ENCODE results near the gene KXD1.

KXD1 gene

GRCh38 chr19:18612772-18613588 is 55.3 kb downstream of the KXD1 start, which contains the start of gene TMEM59L:
Gene TMEM59L (plus strand): TSS chr19:18612870. CDS start chr19:18612959, 89 bp downstream.
- TF ChIP-seq CTCF (IDR thresholded peaks at IDR 0.05), result no peak

DNA sequence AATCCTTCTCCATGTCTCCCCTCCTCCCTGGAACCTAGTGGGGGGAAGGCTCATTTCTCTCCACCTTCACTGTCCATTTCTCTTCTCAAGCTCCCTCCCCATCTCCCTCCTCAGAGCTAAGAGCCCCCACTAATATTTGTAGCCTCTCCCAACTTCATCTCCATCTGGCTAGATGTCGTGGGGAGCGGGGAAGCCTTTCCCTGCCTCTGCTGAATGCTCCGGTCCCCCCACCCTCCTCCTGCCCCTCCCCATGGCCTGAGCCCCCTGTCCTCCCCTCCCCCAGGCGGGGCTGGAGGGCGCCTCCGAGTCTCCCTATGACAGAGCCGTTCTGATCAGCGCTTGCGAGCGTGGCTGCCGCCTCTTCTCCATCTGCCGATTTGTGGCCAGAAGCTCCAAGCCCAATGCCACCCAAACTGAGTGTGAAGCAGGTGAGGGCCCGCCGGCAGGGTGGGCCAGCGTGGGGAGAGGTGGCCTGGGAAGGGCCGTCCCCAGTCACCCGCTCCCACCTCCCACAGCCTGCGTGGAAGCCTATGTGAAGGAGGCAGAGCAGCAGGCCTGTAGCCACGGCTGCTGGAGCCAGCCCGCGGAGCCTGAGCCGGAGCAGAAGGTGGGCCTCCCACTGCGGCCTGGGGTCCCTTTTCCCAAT is 56.0 kb downstream of the KXD1 start:
- TF ChIP-seq CTCF (IDR thresholded peaks at IDR 0.05), result no peak

DNA sequence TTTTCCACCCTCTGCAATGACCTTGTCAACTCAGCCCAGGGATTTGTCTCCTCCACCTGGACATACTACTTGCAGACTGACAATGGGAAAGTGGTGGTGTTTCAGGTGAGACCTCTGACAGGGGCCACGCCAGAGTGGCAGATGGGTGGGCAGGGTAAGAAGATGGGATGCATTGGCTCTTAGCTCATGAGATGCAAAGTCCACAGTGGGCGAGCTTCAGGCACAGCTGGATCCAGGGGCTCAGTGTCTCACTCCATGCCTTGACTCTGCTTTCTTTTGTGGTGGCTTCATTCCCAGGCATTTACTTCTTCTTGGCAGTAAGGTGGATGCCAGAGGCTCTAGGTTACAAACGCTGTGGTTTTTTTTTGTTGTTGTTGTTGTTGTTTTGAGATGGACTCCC is 58.4 kb downstream of the KXD1 start:
- TF ChIP-seq CTCF (IDR thresholded peaks at IDR 0.05), result no peak

GRCh38 chr19:18617562-18617961 is 59.9 kb downstream of the KXD1 start:
- no peak for TF ChIP-seq CTCF (IDR thresholded peaks at IDR 0.05)

- no peak for TF ChIP-seq CTCF (IDR thresholded peaks at IDR 0.05)
Observed at GRCh38 chr19:18618236-18618635, 60.6 kb downstream of the KXD1 start.

Measured in LNCAP (cell line).